DOHH2 (cell line): ENCODE measurements around the gene GPR33.
"Not testable (repeated sequence)": the region's sequence is repeated elsewhere in the genome, so short reads cannot be mapped to it uniquely, and the experiment has no call there.

Source experiments
- H3F3A ChIP-seq: fragments of 200-600 bp; sonication (generic), shearing (Covaris generic); 2 replicates; pipeline ENCODE4 v1.6.0; 2016; ENCODE audit warnings: antibody characterized with exemption, mild to moderate bottlenecking; ENCODE audit not compliant: control insufficient read depth, insufficient read depth
- H3K27ac ChIP-seq: fragments of 200-600 bp; sonication (generic); 2 replicates; pipeline ENCODE4 v1.5.1; 2014; ENCODE audit warnings: low read depth, mild to moderate bottlenecking, low read length, moderate library complexity
- H3K27me3 ChIP-seq: fragments of 200-600 bp; sonication (generic); 2 replicates; pipeline ENCODE4 v1.6.1; 2014; ENCODE audit warnings: mild to moderate bottlenecking, low read length, mixed read lengths; ENCODE audit not compliant: control insufficient read depth
- H3K36me3 ChIP-seq: fragments of 200-600 bp; sonication (generic); 2 replicates; pipeline ENCODE4 v1.6.1; 2014; ENCODE audit warnings: mild to moderate bottlenecking, low read length, moderate library complexity, mixed read lengths; ENCODE audit not compliant: control insufficient read depth
- H3K4me1 ChIP-seq: fragments of 200-600 bp; sonication (generic); 2 replicates; pipeline ENCODE4 v1.6.1; 2014; ENCODE audit warnings: mild to moderate bottlenecking, low read length, mixed read lengths; ENCODE audit not compliant: control insufficient read depth
- H3K4me2 ChIP-seq: fragments of 200-600 bp; sonication (generic); 2 replicates; pipeline ENCODE4 v1.6.0; 2014; ENCODE audit warnings: mild to moderate bottlenecking, low read length, moderate library complexity
- H3K4me3 ChIP-seq: fragments of 200-600 bp; sonication (generic); 2 replicates; pipeline ENCODE4 v1.5.1; 2014; ENCODE audit warnings: mild to moderate bottlenecking, low read length, mixed read lengths
- H3K79me2 ChIP-seq: fragments of 200-600 bp; sonication (generic); 2 replicates; pipeline ENCODE4 v1.6.1; 2014; ENCODE audit warnings: mild to moderate bottlenecking, low read length, mixed read lengths; ENCODE audit not compliant: control insufficient read depth
- H3K9me2 ChIP-seq: fragments of 200-600 bp; sonication (generic); replicated peaks from 2 replicates; pipeline ENCODE4 v1.6.1; 2014; ENCODE audit warnings: mild to moderate bottlenecking, low read length, mixed read lengths; ENCODE audit not compliant: control insufficient read depth
- H3K9me3 ChIP-seq: fragments of 200-600 bp; sonication (generic); 2 replicates; pipeline ENCODE4 v1.6.1; 2014; ENCODE audit warnings: antibody characterized with exemption, low read length, mixed read lengths; ENCODE audit not compliant: control insufficient read depth, insufficient read depth
- H4K20me1 ChIP-seq: fragments of 200-600 bp; sonication (generic); 2 replicates; pipeline ENCODE4 v1.6.0; 2014; ENCODE audit warnings: low read depth, mild to moderate bottlenecking, antibody characterized with exemption, low read length, moderate library complexity; ENCODE audit not compliant: control insufficient read depth, insufficient read depth
- CTCF ChIP-seq: fragments of 200-600 bp; sonication (generic); IDR thresholded peaks from one replicate; pipeline ENCODE4 v1.5.1; 2014; ENCODE audit warnings: antibody characterized with exemption, mild to moderate bottlenecking, low read depth, low read length; ENCODE audit not compliant: poor library complexity, severe bottlenecking
- EZH2phosphoT487 ChIP-seq: fragments of 200-600 bp; sonication (generic); IDR thresholded peaks from 2 replicates; pipeline ENCODE4 v1.6.1; 2017; ENCODE audit warnings: borderline replicate concordance, mild to moderate bottlenecking, antibody characterized with exemption, low read length, moderate library complexity, mixed read lengths

Gene GPR33

GRCh38 chr14:31442284-31442683, 45.6 kb downstream of the GPR33 start:
- H3K36me3 ChIP-seq = peaks cover 23% of the 10 kb centered on the region
- no peak overlapping the region for H3K4me3 ChIP-seq
- H3K27ac ChIP-seq = no peak overlapping the region
- H3K4me2 ChIP-seq = no peak overlapping the region
- TF ChIP-seq EZH2phosphoT487 (no peak), CTCF (no peak)
- 0 out of 2 replicates have a peak, but pooled peaks cover 4% of the 10 kb centered on the region for H3F3A ChIP-seq
- H3K27me3 ChIP-seq = no peaks in the 10 kb centered on the region
- H3K4me1 ChIP-seq = no peaks in the 10 kb centered on the region
- H4K20me1 ChIP-seq = no peaks in the 10 kb centered on the region
- no peaks in the 10 kb centered on the region for H3K9me2 ChIP-seq
- H3K79me2 ChIP-seq = no peaks in the 10 kb centered on the region
- H3K9me3 ChIP-seq = no peaks in the 10 kb centered on the region

DNA sequence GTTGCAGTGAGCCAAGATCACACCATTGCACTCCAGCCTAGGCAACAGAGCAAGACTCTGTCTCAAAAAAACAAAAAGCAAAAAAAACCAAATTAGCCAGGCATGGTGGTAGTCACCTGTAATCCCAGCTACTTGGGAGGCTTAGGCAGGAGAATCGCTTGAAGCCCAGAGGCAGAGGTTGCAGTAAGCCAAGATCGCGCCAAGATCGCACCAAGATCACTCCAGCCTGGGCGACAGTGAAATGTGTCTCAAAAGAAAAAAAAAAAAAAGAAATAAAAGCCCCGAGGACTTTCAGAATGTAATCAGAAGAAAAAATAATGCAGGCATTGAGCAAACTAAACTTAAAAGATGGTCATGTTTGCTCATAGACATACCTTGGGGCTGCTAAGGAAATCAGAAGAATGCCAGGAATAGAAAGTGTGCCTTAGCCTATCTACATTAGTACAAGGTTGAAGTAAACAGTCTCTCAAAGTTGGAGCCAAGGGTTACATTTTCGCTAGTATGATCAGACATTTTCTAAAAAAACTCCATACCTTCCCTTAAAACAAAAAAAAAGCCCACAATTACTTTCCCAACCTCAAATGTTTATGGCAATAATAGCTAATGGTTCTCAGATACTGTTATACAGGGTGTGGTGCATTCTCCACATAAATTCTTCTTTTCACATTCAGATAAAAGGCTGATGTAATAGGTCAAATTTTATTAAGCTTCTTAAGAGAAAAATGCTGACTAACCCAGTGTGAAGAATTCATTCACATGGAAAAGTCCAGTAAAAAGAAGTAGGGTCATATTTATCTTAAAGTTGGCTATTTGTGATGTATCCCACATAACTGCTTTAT, 46.3 kb downstream of the GPR33 start:
- Histone ChIP-seq H3K36me3 (peaks cover 21% of the 10 kb centered on the region), H3K9me2 (no peaks in the 10 kb centered on the region), H4K20me1 (no peaks in the 10 kb centered on the region), H3K27ac (no peak overlapping the region), H3K79me2 (no peaks in the 10 kb centered on the region), H3F3A (0 out of 2 replicates have a peak, but pooled peaks cover 4% of the 10 kb centered on the region), H3K4me2 (no peak overlapping the region), H3K9me3 (no peaks in the 10 kb centered on the region), H3K4me1 (no peaks in the 10 kb centered on the region), H3K4me3 (no peak overlapping the region), H3K27me3 (no peaks in the 10 kb centered on the region)
- TF ChIP-seq EZH2phosphoT487 = no peak

DNA sequence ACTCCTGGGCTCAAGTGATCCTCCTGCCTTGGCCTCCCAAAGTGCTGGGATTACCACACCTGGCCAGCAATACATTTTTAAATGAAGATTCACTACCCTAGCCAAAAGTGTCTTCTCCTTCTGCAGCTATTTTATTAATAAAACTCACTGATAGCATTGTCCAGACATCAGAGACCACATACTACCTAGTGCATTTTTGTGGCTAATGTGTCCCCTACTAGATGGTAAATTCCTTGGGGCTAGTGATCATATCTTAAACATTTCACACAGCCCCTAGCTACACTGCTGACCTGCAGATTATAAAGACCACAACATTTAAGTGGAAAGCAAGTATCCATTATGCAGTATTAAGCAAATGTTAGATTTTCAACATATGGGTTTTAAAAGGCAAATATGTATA, 47.6 kb downstream of the GPR33 start:
- Histone ChIP-seq H4K20me1 (no peaks in the 10 kb centered on the region), H3K4me2 (no peak overlapping the region), H3K4me3 (no peak overlapping the region), H3K27me3 (no peaks in the 10 kb centered on the region), H3K27ac (no peak overlapping the region), H3K9me3 (no peaks in the 10 kb centered on the region), H3K4me1 (peaks cover 6% of the 10 kb centered on the region; the same call in 1 of the 2 replicates), H3K36me3 (peaks cover 13% of the 10 kb centered on the region), H3F3A (0 out of 2 replicates have a peak, but pooled peaks cover 4% of the 10 kb centered on the region), H3K9me2 (no peaks in the 10 kb centered on the region), H3K79me2 (no peaks in the 10 kb centered on the region)
- TF ChIP-seq CTCF = no peak
- TF ChIP-seq EZH2phosphoT487 = no peak

DNA sequence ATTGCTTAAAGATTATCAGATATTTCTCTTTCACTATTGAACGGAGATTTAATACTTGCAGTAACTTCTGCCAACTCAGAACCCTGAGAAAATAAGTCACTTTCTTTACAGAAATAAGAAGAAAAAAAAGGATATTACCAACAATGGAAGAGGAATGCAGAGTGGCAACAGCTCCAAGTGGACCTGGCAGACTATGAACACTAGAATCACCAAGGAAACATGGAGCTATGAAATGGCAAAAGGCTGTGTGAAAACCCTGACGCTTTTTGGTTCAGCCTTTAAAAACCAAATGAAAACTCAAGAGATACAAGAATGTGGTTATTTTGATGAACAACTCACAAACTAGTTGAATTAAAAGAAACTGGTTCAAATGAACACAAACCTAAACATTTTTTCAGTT, 48.3 kb downstream of the GPR33 start:
- no peak overlapping the region for H3K4me3 ChIP-seq
- 0 out of 2 replicates have a peak, but pooled peaks cover 4% of the 10 kb centered on the region for H3F3A ChIP-seq
- H3K4me2 ChIP-seq = no peak overlapping the region
- H3K9me3 ChIP-seq = no peaks in the 10 kb centered on the region
- no peaks in the 10 kb centered on the region for H4K20me1 ChIP-seq
- peaks cover 13% of the 10 kb centered on the region for H3K36me3 ChIP-seq
- no peaks in the 10 kb centered on the region for H3K9me2 ChIP-seq
- TF ChIP-seq EZH2phosphoT487 = no peak
- no peak for TF ChIP-seq CTCF
- H3K27ac ChIP-seq = no peak overlapping the region
- H3K27me3 ChIP-seq = no peaks in the 10 kb centered on the region
- H3K4me1 ChIP-seq = peaks cover 6% of the 10 kb centered on the region; the same call in 1 of the 2 replicates
- no peaks in the 10 kb centered on the region for H3K79me2 ChIP-seq

DNA sequence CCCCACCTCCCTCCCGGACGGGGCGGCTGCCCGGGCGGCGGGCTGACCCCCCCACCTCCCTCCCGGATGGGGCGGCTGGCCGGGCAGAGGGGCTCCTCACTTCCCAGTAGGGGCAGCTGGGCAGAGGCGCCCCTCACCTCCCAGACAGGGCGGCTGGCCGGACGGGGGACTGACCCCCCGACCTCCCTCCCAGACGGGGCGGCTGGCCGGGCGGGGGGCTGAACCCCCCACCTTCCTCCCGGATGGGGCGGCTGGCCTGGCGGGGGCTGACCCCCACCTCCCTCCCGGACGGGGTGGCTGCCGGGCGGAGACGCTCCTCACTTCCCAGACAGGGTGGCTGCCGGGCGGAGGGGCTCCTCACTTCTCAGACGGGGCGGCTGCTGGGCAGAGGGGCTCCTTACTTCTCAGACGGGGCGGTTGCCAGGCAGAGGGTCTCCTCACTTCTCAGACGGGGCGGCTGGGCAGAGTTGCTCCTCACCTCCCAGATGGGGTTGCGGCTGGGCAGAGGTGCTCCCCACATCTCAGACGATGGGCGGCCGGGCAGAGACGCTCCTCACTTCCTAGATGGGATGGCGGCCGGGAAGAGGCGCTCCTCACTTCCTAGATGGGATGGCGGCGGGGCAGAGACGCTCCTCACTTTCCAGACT, 50.7 kb downstream of the GPR33 start:
- peaks cover 12% of the 10 kb centered on the region for H3K36me3 ChIP-seq
- H3K9me3 ChIP-seq, H3K4me3 ChIP-seq, H3K27me3 ChIP-seq, H3F3A ChIP-seq, H3K79me2 ChIP-seq, H4K20me1 ChIP-seq, H3K9me2 ChIP-seq, H3K4me1 ChIP-seq, H3K4me2 ChIP-seq, H3K27ac ChIP-seq: not testable (repeated sequence)
